Measurements from ENCODE around the gene LAMB4. TPM values are rescaled to one million over a fixed set of nuclear protein-coding genes. Genes with fewer than 3 reads are reported as not detected.

The LAMB4 gene
- total RNA-seq, 1 experiment from 2014 or later: not detected

DNA sequence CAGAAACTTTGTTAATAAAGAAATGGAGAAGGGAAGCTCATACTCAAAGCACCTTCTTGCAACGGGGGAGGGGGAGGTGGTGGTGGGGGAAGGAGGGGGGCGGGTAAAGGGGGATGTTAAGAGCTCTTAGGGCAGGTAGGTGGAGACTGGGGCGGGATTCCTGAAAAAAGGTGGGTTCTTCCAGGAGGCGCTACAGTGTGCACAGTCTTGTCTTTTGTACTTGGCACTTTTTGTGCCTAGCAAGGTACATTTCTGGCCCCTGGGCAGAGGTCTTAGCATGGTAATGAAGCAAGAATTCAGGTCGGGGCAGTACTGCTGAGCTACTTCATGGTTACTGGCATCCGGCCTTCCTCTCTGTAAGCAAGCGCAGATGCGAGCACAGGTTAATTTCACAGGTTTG lies 15.2 kb upstream of the LAMB4 start:
- Histone ChIP-seq H3K27me3 (no peaks in the 10 kb centered on the region), H3K36me3 (no peaks in the 10 kb centered on the region), H3K4me3 (no peak overlapping the region), H3K9me3 (no peaks in the 10 kb centered on the region)
- no peak for DNase-seq

GRCh38 chr7:108144931-108145330 lies 14.8 kb upstream of the LAMB4 start:
- no peaks in the 10 kb centered on the region for H3K36me3 ChIP-seq
- DNase-seq: no peak
- no peak overlapping the region for H3K4me3 ChIP-seq

DNA sequence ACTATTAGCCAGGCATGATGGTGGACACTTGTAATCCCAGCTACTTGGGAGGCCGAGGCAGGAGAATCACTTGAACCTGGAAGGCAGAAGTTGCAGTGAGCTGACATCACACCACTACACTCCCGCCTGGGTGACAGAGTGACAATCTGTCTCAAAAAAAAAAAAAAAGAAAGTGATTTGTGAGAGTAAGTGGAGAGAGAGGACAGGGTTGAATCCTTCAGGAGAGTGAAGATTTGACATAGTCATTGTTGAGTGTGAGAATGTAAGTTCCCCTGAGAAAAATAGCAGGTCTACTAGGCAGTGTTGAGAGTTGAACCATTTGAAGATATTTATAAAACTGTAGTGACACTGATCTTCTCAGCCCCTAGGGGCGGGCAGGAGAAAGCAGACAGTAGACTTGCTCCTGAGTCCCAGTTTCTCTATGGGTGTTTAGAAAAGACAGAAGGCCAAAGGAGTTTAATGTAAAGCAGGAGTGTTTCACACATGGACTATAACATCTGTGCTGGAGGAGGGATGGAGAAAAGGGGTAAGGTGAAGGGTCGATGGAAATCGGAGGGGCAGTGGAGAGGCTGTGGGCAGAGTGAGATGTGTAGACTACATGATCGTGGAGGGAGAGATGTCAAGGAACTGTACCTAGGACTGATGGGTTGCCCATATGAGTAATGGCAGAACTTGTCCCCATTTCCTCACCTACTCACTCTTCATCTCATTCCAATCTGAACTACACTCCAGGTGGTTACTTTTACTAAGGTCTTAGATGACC lies 13.7 kb upstream of the LAMB4 start:
- Histone ChIP-seq H3K4me3 (no peak overlapping the region), H3K36me3 (no peaks in the 10 kb centered on the region), H3K27me3 (no peaks in the 10 kb centered on the region), H3K9me3 (no peaks in the 10 kb centered on the region)
- DNase-seq: no peak

More at GRCh38 chr7:108144931-108145330, 14.8 kb upstream of the LAMB4 start:
- Histone ChIP-seq H3K27me3 (no peaks in the 10 kb centered on the region), H3K9me3 (no peaks in the 10 kb centered on the region)

DNA sequence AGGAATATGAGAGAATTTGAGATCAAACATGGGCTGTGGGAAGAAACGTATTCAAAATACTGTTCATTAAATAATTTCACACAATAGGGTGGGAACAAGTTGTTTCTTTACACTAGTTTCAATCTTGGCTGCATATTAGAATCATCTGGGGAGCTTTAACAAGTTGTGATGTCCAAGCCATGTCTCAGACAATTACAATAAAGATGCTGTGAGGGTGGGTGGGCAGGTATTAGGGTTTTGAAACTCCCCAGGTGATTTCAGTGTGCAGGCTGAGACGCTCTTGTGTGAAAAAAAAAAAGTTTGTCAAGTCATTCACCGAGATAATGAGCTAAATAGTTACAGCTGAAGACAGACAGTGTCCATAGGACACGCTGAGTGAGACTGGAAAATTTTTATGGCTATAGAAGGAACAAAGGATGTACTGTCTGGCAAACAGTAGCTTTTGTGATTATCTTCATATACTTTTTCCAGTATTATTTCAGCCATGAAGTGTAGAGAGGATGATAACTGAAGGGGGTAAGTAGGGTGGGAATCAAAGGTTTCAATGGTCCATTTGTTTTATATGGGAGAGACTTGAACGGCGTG lies 12.6 kb upstream of the LAMB4 start:
- Histone ChIP-seq H3K27me3 (no peaks in the 10 kb centered on the region), H3K9me3 (no peaks in the 10 kb centered on the region), H3K36me3 (no peaks in the 10 kb centered on the region), H3K4me3 (no peak overlapping the region)
- DNase-seq: no peak

- no peak overlapping the region for H3K4me3 ChIP-seq
- no peaks in the 10 kb centered on the region for H3K36me3 ChIP-seq
- H3K27me3 ChIP-seq: no peaks in the 10 kb centered on the region
- H3K9me3 ChIP-seq: no peaks in the 10 kb centered on the region
- DNase-seq: no peak
Measured at GRCh38 chr7:108142180-108142579, 12.0 kb upstream of the LAMB4 start.

DNA sequence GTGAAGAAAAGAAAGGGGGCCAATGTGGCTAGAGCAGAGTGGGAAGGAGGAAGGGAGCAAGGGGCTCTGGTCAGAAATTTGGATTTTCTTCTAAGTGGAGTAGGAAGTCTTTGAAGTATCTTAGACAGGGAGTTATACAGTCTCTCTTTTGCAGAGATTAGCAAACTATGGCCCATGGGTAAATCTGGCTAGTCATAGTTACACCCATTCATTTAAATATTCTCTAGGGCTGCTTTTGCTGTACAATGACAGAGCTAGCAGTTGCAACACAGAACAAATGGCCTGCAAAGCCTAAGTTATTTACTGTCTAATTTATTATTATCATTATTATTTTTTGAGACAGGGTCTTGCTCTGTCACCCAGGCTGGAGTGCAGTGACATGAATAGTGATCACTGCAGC lies 10.5 kb upstream of the LAMB4 start:
- Histone ChIP-seq H3K9me3 (no peaks in the 10 kb centered on the region), H3K36me3 (no peaks in the 10 kb centered on the region), H3K4me3 (no peak overlapping the region), H3K27me3 (no peaks in the 10 kb centered on the region)
- DNase-seq: no peak

DNA sequence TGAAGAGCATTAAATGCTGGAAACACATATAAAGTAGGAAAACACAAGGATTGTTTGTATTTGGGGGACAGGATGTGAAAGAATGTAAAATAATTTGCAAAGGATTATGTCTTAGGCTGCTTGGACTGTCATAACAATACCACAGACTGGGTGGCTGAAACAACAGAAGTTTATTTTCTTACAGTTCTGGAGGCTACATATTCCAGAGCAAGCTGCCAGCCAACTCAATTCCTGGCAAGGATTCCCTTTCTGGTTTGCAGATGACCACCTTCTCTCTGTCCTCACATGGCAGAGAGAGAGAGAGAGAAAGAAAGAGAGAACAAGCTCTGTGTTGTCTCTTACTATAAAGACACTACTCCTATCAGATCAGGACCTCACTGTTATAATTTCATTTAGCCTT lies 8.8 kb upstream of the LAMB4 start:
- Histone ChIP-seq H3K9me3 (no peaks in the 10 kb centered on the region), H3K27me3 (no peaks in the 10 kb centered on the region), H3K4me3 (no peak overlapping the region), H3K36me3 (no peaks in the 10 kb centered on the region)
- DNase-seq: no peak

GRCh38 chr7:108137993-108138392 lies 7.8 kb upstream of the LAMB4 start:
- Histone ChIP-seq H3K4me3 (no peak overlapping the region), H3K27me3 (no peaks in the 10 kb centered on the region), H3K9me3 (no peaks in the 10 kb centered on the region), H3K36me3 (no peaks in the 10 kb centered on the region)
- no peak for DNase-seq

- no peaks in the 10 kb centered on the region for H3K27me3 ChIP-seq
- no peaks in the 10 kb centered on the region for H3K9me3 ChIP-seq
- no peaks in the 10 kb centered on the region for H3K36me3 ChIP-seq
- no peak overlapping the region for H3K4me3 ChIP-seq
- no peak for DNase-seq
Measured at GRCh38 chr7:108137040-108137439, 6.9 kb upstream of the LAMB4 start.

GRCh38 chr7:108136191-108136688 lies 6.1 kb upstream of the LAMB4 start:
- Histone ChIP-seq H3K27me3 (no peaks in the 10 kb centered on the region), H3K4me3 (no peak overlapping the region), H3K9me3 (no peaks in the 10 kb centered on the region), H3K36me3 (no peaks in the 10 kb centered on the region)
- no peak for DNase-seq

GRCh38 chr7:108135446-108136190 lies 5.5 kb upstream of the LAMB4 start:
- Histone ChIP-seq H3K36me3 (no peaks in the 10 kb centered on the region), H3K27me3 (no peaks in the 10 kb centered on the region), H3K9me3 (no peaks in the 10 kb centered on the region), H3K4me3 (no peak overlapping the region)
- no peak for DNase-seq

GRCh38 chr7:108134486-108134885 lies 4.3 kb upstream of the LAMB4 start:
- DNase-seq: no peak
- Histone ChIP-seq H3K27me3 (no peaks in the 10 kb centered on the region), H3K36me3 (no peaks in the 10 kb centered on the region), H3K4me3 (no peak overlapping the region), H3K9me3 (no peaks in the 10 kb centered on the region)

GRCh38 chr7:108132551-108133265 lies 2.5 kb upstream of the LAMB4 start:
- no peak for DNase-seq
- Histone ChIP-seq H3K4me3 (no peak overlapping the region), H3K36me3 (no peaks in the 10 kb centered on the region), H3K9me3 (no peaks in the 10 kb centered on the region), H3K27me3 (no peaks in the 10 kb centered on the region)

DNA sequence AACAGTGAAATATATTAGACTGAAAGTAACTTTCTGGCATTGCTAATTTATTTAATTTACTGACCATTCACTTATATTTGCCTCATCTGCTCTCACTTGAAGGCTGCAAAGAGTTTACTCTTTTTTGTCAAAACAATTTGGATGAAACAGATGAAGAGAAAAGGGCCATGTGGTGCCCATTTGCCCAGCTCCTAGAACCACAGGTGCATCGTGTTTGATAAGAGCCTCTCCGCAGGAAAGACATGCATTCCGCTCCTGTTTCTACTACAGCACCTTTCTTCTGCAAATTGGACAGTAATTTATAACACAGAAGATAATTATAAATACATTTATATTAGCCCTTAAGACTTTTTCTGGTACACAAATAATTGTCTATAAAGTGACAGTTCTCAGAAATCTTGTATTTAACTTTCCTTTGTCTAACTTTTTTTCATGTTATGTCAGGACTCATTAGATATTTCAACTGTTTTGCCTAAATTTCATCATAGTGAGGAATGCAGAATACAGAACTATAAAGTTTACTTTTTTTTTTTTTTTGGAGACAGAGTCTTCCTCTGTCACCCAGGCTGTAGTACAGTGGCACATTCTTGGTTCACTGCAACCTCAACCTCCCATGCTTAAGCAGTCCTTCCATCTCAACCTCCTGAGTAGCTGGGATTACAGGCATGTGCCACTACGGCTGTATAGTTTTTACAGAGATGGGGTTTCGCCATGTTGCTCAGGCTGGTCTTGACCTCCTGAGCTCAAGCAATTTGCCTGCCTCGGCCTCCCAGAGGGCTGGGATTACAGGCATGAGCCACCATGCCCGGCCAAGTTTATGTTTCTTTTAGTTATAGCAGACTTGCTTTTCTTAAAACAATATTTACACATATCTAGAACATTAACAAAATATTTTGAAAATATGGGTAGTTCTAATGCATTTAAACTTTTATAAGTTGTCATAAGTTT lies 869 bp downstream of the LAMB4 start:
- no peak for DNase-seq
- no peaks in the 10 kb centered on the region for H3K36me3 ChIP-seq

DNA sequence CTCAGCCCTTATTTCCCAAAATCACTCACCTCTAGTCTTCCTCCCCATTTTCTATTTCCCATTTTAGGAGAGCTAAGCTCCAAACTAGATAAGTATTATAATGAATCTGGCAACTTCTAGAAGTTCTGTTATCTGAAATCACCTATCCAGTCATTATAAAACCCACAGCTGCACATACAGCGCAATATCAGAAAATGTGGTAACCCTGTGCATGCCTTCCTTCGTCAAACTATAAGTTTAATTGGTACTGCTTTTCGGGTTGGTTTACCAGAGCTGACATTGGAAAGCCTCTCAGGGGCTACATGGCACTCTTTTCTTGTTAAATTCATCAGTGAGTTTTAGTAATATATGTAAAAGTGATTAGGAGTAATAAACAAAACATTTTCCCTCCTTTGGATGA lies 1.6 kb downstream of the LAMB4 start:
- DNase-seq: no peak
- no peak overlapping the region for H3K4me3 ChIP-seq
- H3K9me3 ChIP-seq: no peaks in the 10 kb centered on the region
- no peaks in the 10 kb centered on the region for H3K36me3 ChIP-seq
- no peaks in the 10 kb centered on the region for H3K27me3 ChIP-seq

More for the DNA sequence above, 869 bp downstream of the LAMB4 start:
- Histone ChIP-seq H3K4me3 (no peak overlapping the region), H3K9me3 (no peaks in the 10 kb centered on the region), H3K27me3 (no peaks in the 10 kb centered on the region)

DNA sequence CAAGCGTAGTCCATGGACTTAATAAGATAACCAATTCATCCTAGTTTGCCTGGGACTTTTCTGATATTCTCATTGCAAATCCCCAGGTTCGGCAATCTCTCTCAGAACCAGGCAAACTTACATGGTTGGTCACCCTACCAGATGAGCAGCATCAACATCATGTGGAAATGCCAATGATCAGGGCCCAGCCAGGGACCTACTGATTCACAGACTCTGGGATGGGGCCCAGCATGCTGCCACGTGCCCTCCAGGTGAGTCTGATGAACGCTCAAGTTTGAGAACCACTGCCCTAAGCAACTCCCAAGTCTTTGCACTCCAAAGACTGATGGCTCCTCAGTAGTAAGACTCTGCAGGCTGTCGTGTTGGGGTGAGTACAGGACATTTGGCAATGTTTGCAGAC lies 2.7 kb downstream of the LAMB4 start:
- DNase-seq: no peak
- H3K36me3 ChIP-seq: no peaks in the 10 kb centered on the region
- no peaks in the 10 kb centered on the region for H3K9me3 ChIP-seq
- H3K27me3 ChIP-seq: no peaks in the 10 kb centered on the region
- no peak overlapping the region for H3K4me3 ChIP-seq

Data from MG63 (cell line).